Epithelial cell of proximal tubule (primary cell): ENCODE results near the gene FAM13A. TPM values are rescaled to one million over a fixed set of nuclear protein-coding genes. Genes with fewer than 3 reads are reported as not detected.

Experiments used
- DNase-seq: peaks from one replicate; pipeline ENCODE4 v3.0.0-alpha.2; 2011; ENCODE audit warnings: low read depth
- H3K4me3 ChIP-seq: 2 replicates; pipeline ENCODE4 v1.5.1; 2011; ENCODE audit warnings: low read depth, mild to moderate bottlenecking, low read length
- total RNA-seq: library from RNA; depleted of rRNA; stranded (reverse); fragments of >200 nt; gene quantifications from 2 replicates; pipeline ENCODE4 v1.2.3, GENCODE V29; 2015
- TF ChIP-seq, protein P1 (sequence below): conservative IDR thresholded peaks from 2 replicates; pipeline ENCODE4 v1.5.1; 2012; ENCODE audit warnings: low read depth, mild to moderate bottlenecking, low read length

The FAM13A gene
- total RNA-seq, 1 donor from 2014 or later, result 3.0 TPM

DNA sequence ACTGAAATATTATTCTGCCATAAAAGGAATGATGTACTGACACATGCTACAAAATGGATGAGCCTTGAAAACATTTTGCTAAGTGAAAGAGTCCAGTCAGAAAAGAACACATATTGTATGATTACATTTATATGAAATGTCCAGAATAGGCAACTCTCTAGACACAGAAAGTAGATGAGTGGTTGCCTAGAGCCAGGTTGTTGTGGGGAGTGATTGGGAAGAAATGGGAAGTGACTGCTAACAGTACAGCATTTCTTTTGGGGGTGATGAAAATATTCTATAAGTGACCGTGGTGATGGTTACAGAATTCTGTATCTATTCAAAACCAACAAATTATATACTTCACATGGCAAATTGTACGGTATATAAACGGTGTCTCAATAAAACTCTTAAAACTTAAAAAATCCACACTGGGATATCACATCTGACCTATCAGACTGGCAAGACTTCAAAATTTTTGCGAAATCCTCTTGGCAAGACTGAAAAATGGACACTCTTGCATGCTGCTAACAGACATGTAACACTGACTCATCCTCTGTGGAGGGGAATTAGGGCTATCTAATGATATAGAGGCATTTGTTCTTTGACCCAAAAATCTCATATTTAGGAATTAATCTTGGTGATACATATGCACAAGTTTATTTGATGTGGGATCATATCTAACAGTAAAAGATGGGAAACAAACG is 71.8 kb downstream of the FAM13A start:
- no peak overlapping the region for H3K4me3 ChIP-seq
- TF ChIP-seq, protein P1, sequence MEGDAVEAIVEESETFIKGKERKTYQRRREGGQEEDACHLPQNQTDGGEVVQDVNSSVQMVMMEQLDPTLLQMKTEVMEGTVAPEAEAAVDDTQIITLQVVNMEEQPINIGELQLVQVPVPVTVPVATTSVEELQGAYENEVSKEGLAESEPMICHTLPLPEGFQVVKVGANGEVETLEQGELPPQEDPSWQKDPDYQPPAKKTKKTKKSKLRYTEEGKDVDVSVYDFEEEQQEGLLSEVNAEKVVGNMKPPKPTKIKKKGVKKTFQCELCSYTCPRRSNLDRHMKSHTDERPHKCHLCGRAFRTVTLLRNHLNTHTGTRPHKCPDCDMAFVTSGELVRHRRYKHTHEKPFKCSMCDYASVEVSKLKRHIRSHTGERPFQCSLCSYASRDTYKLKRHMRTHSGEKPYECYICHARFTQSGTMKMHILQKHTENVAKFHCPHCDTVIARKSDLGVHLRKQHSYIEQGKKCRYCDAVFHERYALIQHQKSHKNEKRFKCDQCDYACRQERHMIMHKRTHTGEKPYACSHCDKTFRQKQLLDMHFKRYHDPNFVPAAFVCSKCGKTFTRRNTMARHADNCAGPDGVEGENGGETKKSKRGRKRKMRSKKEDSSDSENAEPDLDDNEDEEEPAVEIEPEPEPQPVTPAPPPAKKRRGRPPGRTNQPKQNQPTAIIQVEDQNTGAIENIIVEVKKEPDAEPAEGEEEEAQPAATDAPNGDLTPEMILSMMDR, result no peak
- DNase-seq, result no peak

DNA sequence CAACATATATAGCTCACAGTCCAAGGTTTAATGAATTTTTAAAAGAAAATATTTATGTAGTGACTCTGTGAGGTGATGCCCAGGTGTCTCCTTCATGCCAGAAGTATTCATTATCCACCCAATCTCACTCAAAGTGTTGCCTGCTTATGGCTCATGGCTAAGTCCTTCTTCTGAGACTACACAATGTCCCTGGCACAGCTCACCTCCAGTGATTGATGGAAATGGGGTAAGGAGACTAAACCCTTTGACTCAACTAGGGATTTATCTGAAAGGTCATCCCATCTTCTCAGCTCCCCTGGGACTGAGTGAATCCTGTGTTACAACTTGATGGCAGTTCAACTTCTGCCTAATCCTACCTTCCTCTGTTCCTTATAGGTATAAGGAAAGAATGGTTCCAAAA is 74.2 kb downstream of the FAM13A start:
- TF ChIP-seq, protein P1, result no peak
- H3K4me3 ChIP-seq, result no peak overlapping the region
- DNase-seq, result no peak

DNA sequence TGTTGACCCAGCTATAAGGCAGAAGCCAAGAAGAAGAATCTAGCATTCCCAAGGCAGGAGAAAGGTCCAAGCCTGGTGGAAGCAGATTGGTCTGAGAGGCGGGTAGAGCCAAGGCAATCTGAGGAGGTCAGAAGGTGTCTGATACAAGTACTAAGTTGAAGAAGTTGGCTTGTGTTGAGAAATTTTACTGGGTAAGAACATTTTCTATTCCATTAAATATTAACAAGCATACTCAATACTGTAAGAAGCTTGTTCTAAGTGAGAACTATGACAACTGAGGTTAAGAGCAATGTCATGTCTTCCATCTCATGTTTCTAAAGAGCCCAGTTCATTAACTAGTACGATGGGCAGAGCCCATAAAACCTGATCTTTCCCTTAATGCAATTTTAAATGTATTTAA is 75.0 kb downstream of the FAM13A start:
- H3K4me3 ChIP-seq, result no peak overlapping the region
- DNase-seq, result no peak
- TF ChIP-seq, protein P1, result no peak

DNA sequence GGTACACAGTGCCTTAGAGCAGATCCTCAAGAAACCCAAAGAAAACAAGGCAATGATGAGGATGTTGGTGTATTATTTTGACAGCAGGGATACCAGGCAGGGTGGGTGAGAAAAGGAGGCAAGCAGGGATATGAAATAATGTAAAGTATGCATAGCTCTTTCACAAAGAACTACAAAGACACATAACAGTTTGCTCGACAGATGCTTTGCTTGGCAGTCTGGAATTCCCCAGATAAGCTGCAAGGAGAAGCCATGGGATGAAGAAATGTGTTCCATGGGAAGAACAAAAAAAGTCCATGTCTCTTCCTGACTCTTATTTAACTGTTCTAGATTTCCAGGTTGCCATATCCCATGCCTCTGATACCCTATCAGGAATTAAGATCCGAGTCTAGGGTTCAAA is 75.4 kb downstream of the FAM13A start:
- TF ChIP-seq, protein P1, result no peak
- DNase-seq, result no peak

DNA sequence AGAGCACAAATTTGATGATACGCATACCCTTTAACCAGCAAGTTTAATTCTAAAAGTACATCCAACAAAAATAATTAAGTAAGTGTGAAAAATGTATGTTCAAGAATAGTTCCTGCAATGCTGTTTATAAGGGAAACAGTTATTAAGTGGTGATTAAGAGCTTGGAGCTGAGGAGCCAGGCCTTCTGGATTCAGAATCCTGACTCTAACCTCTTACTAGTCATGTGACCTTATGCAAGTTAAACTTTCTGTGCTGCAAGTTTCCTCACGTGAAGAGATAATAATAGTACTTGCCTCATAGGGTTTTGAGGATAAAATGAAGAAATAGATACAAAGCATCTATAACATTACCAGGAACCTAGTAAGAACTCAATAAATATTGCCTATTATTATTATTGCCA is 77.7 kb downstream of the FAM13A start:
- TF ChIP-seq, protein P1, result no peak
- H3K4me3 ChIP-seq, result no peak overlapping the region
- DNase-seq, result no peak

More for the DNA sequence above, 75.4 kb downstream of the FAM13A start:
- H3K4me3 ChIP-seq, result no peak overlapping the region

DNA sequence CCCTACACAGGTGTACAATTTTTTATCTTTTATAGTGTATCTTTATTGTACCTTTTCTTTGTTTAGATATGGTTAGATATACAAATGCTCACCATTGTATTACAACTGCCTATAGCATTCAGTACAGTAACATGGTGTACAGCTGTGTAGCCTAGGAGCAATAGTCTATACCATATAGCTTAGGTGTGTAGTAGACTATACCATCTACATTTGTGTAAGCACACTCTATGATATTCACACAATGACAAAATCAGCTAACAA is 80.3 kb downstream of the FAM13A start:
- DNase-seq, result no peak
- TF ChIP-seq, protein P1, result no peak
- H3K4me3 ChIP-seq, result no peak overlapping the region
